Panc1 (cell line): ENCODE results near the gene HOTAIR. TPM values are rescaled to one million over a fixed set of nuclear protein-coding genes. Genes with fewer than 3 reads are reported as not detected.

Source experiments
- ATAC-seq: fragments of 200-7000 bp; cut with Tn5 transposase; 2 replicates; pipeline ENCODE4 v1.9.1; 2020; ENCODE audit warnings: mild to moderate bottlenecking, moderate library complexity
- BruUV-seq: library from RNA; stranded (reverse); fragments of 400-500 nt; replicated peaks from 2 replicates; lab custom pipeline; 2021; lab: Mats Ljungman, UMichigan
- CTCF ChIA-PET: fragments of 300-600 bp; sonication (Branson Sonifier 250); formaldehyde crosslinking; loops from one replicate; lab custom pipeline; 2022; ENCODE audit warnings: antibody characterized with exemption; lab: Charles Lee
- POLR2A ChIA-PET: fragments of 300-600 bp; sonication (Branson Sonifier 250); formaldehyde crosslinking; loops from one replicate; lab custom pipeline; 2022; ENCODE audit warnings: antibody characterized with exemption; lab: Charles Lee
- DNase-seq: peaks from one replicate; pipeline ENCODE4 v3.0.0-alpha.2; 2010; ENCODE audit warnings: low read depth, low spot score
- H3K27ac ChIP-seq: 2 replicates; pipeline ENCODE4 v1.5.1; 2011; ENCODE audit warnings: mild to moderate bottlenecking, low read length, inconsistent platforms
- H3K27me3 ChIP-seq: fragments of 200-500 bp; sonication (Bioruptor generic); 2 replicates; pipeline ENCODE4 v1.6.0; 2014; ENCODE audit warnings: low read length, inconsistent platforms; ENCODE audit not compliant: control insufficient read depth, insufficient read depth
- H3K36me3 ChIP-seq: fragments of 200-500 bp; sonication (Bioruptor generic); 2 replicates; pipeline ENCODE4 v1.5.1; 2014; ENCODE audit warnings: inconsistent platforms, mild to moderate bottlenecking, low read length, moderate library complexity; ENCODE audit not compliant: control insufficient read depth, insufficient read depth
- H3K4me1 ChIP-seq: 2 replicates; pipeline ENCODE4 v1.5.1; 2011; ENCODE audit warnings: inconsistent platforms, mild to moderate bottlenecking, low read length, moderate library complexity; ENCODE audit not compliant: control insufficient read depth, insufficient read depth
- H3K4me3 ChIP-seq, 2 experiments: 2 replicates each; pipeline ENCODE4 v1.5.1; 2011 to 2012; ENCODE audit warnings: low read depth in 2 of 2, low read length in 2 of 2, mild to moderate bottlenecking in 2 of 2, inconsistent platforms in 1 of 2, moderate library complexity in 1 of 2
- H3K9me3 ChIP-seq: fragments of 200-500 bp; sonication (Bioruptor generic); 2 replicates; pipeline ENCODE4 v1.5.1; 2014; ENCODE audit warnings: low read depth, mild to moderate bottlenecking, inconsistent platforms, low read length, moderate library complexity; ENCODE audit not compliant: control insufficient read depth, insufficient read depth
- POLR2AphosphoS5 ChIP-seq: IDR thresholded peaks from 2 replicates; pipeline ENCODE4 v1.6.1; 2012; ENCODE audit warnings: mild to moderate bottlenecking, low read depth, low read length, moderate library complexity
- REST ChIP-seq, 2 experiments: IDR thresholded peaks; 2 replicates each; pipeline ENCODE4 v1.6.1; 2011 to 2012; ENCODE audit warnings: low read depth in 2 of 2, control low read depth in 1 of 2, low read length in 1 of 2, mild to moderate bottlenecking in 1 of 2, moderate library complexity in 1 of 2; ENCODE audit not compliant: insufficient read depth in 1 of 2
- SIN3A ChIP-seq: IDR thresholded peaks from 2 replicates; pipeline ENCODE4 v1.6.1; 2012; ENCODE audit warnings: low read depth, mild to moderate bottlenecking, low read length, moderate library complexity, borderline replicate concordance; ENCODE audit not compliant: insufficient read depth
- TCF7L2 ChIP-seq: IDR thresholded peaks from 2 replicates; pipeline ENCODE4 v1.6.1; 2011; ENCODE audit warnings: mild to moderate bottlenecking, low read depth, low read length, inconsistent platforms
- in situ Hi-C: cut with HindIII; loops from 2 replicates; pipeline ENCODE4 v1.10.0; 2016; ENCODE audit warnings: low sequenced_read_pairs, low pct_unique_long_range_greater_than_20kb
- intact Hi-C: fragments of 100-400 bp; cut with micrococcal nuclease; formaldehyde crosslinking; loops from one replicate; pipeline ENCODE4 v1.10.0; 2022; ENCODE audit not compliant: unreplicated experiment
- total RNA-seq: library from RNA; stranded (reverse); gene quantifications from one replicate; pipeline ENCODE4 v1.2.1, GENCODE V29; 2021; ENCODE audit not compliant: unreplicated experiment
- TF ChIP-seq, protein P1 (sequence below): fragments of 450-650 bp; IDR thresholded peaks from 2 replicates; pipeline ENCODE4 v1.5.1; 2017; ENCODE audit warnings: mild to moderate bottlenecking

Gene HOTAIR
- total RNA-seq, 1 experiment from 2014 or later, result 31.7 TPM

GRCh38 chr12:53994264-53995001, 19.7 kb upstream of the HOTAIR start:
- BruUV-seq, result TSS peak; percentile 8
- ChIA-PET CTCF (no interaction called here), POLR2A (interaction anchor here (0.6 to 1.4 kb wide), 2 partner anchors 9 to 12 kb away, joined by 5 to 16 read pairs; partner anchors contain the start of gene HOXC10)
- in situ Hi-C loops (no loop called here), intact Hi-C loops (loop anchor here (10.0 kb wide), 1 partner anchor 610 kb away; the partner anchor contains the start of gene SP1)
- H3K4me1 ChIP-seq, result peaks cover 11% of the 10 kb centered on the region
- no peaks in the 10 kb centered on the region for H3K9me3 ChIP-seq
- H3K36me3 ChIP-seq, result no peaks in the 10 kb centered on the region; the same call in 1 of the 2 replicates
- DNase-seq, result no peak
- peak overlapping the region; percentile 99 for H3K27ac ChIP-seq
- ATAC-seq, result peak; percentile 13
- TF ChIP-seq SIN3A, result peak; percentile 25; the same call in 1 of the 2 replicates
- no peak for TF ChIP-seq REST (IDR thresholded peaks at IDR 0.05; ENCODE audit: insufficient read depth in 1 of 2, low read depth in 2 of 2, low read length in 1 of 2)
- no peak for TF ChIP-seq TCF7L2
- TF ChIP-seq, protein P1, sequence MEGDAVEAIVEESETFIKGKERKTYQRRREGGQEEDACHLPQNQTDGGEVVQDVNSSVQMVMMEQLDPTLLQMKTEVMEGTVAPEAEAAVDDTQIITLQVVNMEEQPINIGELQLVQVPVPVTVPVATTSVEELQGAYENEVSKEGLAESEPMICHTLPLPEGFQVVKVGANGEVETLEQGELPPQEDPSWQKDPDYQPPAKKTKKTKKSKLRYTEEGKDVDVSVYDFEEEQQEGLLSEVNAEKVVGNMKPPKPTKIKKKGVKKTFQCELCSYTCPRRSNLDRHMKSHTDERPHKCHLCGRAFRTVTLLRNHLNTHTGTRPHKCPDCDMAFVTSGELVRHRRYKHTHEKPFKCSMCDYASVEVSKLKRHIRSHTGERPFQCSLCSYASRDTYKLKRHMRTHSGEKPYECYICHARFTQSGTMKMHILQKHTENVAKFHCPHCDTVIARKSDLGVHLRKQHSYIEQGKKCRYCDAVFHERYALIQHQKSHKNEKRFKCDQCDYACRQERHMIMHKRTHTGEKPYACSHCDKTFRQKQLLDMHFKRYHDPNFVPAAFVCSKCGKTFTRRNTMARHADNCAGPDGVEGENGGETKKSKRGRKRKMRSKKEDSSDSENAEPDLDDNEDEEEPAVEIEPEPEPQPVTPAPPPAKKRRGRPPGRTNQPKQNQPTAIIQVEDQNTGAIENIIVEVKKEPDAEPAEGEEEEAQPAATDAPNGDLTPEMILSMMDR, result no peak
- no peak for TF ChIP-seq POLR2AphosphoS5
- no peaks in the 10 kb centered on the region for H3K27me3 ChIP-seq
- H3K4me3 ChIP-seq, result peak overlapping the region; percentile 66 to 67

DNA sequence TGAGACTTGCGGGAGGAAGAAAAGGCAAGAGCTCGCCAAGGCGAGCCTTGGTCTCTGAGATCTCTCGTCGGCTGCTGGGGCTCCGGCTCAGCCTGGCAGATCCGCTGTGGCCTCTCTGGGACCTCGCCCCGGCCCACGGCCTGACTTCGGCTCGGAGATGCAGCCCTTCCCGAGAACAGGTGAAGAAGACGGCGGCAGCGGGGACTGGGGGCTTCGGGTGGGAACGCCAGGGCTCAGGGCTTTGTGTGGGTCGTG, 19.2 kb upstream of the HOTAIR start:
- no peak for ATAC-seq
- ChIA-PET POLR2A (interaction anchor here (0.6 kb wide), 1 partner anchor 11 kb away, joined by 5 read pairs; no protein-coding TSS in a partner anchor), CTCF (no interaction called here)
- peak overlapping the region; percentile 66 to 67 for H3K4me3 ChIP-seq
- no peaks in the 10 kb centered on the region for H3K9me3 ChIP-seq
- no peak for DNase-seq
- peak overlapping the region; percentile 99 for H3K27ac ChIP-seq
- H3K36me3 ChIP-seq, result no peaks in the 10 kb centered on the region; the same call in 1 of the 2 replicates
- TF ChIP-seq REST (IDR thresholded peaks at IDR 0.05; ENCODE audit: insufficient read depth in 1 of 2, low read depth in 2 of 2, low read length in 1 of 2) (no peak), SIN3A (peak; percentile 34; the same call in 1 of the 2 replicates), TCF7L2 (no peak), POLR2AphosphoS5 (no peak)
- no TSS peak for BruUV-seq
- no peaks in the 10 kb centered on the region for H3K27me3 ChIP-seq
- intact Hi-C loops, result loop anchor here (10.0 kb wide), 1 partner anchor 609 kb away; the partner anchor contains the start of gene SP1
- in situ Hi-C loops, result no loop called here
- peaks cover 12% of the 10 kb centered on the region for H3K4me1 ChIP-seq
